ENCODE data around the gene THTPA.

The THTPA gene

GRCh38 chr14:23600806-23601205 is 44.7 kb downstream of the THTPA start:
- no peak overlapping the region for H3K4me3 ChIP-seq (ENCODE audit: low read depth, low read length)
- H3K9ac ChIP-seq: no peak overlapping the region
- TF ChIP-seq CTCF (IDR thresholded peaks at IDR 0.05): no peak
- H3K4me1 ChIP-seq: no peaks in the 10 kb centered on the region
- no peaks in the 10 kb centered on the region for H3K79me2 ChIP-seq
- no peaks in the 10 kb centered on the region for H3K36me3 ChIP-seq (ENCODE audit: control insufficient read depth, insufficient read depth, low read length)
- no peak overlapping the region for H3K4me2 ChIP-seq (ENCODE audit: low read length)
- no peak overlapping the region for H2AFZ ChIP-seq
- no peaks in the 10 kb centered on the region for H3K9me3 ChIP-seq (ENCODE audit: control insufficient read depth, low read length)
- H3K27me3 ChIP-seq (ENCODE audit: control insufficient read depth, insufficient read depth, low read length): no peaks in the 10 kb centered on the region
- no peak overlapping the region for H3K27ac ChIP-seq

GRCh38 chr14:23601424-23601823 is 45.4 kb downstream of the THTPA start:
- no peak overlapping the region for H3K27ac ChIP-seq
- no peak for TF ChIP-seq CTCF (IDR thresholded peaks at IDR 0.05)

DNA sequence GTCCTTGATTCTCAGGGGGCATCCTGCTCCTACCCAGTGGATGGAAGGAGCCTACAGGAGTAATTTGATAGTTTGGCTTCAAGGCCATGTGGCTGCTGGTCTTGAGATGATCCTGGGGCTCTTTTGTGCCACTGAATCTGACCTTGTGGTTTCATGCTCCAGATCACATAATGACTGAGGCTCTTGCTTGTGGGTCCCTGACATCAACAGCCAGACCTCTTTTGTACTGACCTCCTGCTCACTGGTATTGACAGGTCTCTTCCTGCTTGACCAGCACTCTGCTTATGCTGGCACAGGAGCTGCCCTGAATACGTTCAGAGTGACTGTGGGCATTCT is 45.7 kb downstream of the THTPA start:
- no peak overlapping the region for H2AFZ ChIP-seq
- H3K4me2 ChIP-seq (ENCODE audit: low read length): no peak overlapping the region
- no peaks in the 10 kb centered on the region for H3K27me3 ChIP-seq (ENCODE audit: control insufficient read depth, insufficient read depth, low read length)
- no peaks in the 10 kb centered on the region for H3K4me1 ChIP-seq
- TF ChIP-seq CTCF (IDR thresholded peaks at IDR 0.05): no peak
- no peaks in the 10 kb centered on the region for H3K36me3 ChIP-seq (ENCODE audit: control insufficient read depth, insufficient read depth, low read length)
- no peaks in the 10 kb centered on the region for H3K79me2 ChIP-seq
- no peaks in the 10 kb centered on the region for H3K9me3 ChIP-seq (ENCODE audit: control insufficient read depth, low read length)
- no peak overlapping the region for H3K9ac ChIP-seq
- no peak overlapping the region for H3K4me3 ChIP-seq (ENCODE audit: low read depth, low read length)
- no peak overlapping the region for H3K27ac ChIP-seq

More at GRCh38 chr14:23601424-23601823, 45.4 kb downstream of the THTPA start:
- H3K79me2 ChIP-seq: no peaks in the 10 kb centered on the region
- no peaks in the 10 kb centered on the region for H3K36me3 ChIP-seq (ENCODE audit: control insufficient read depth, insufficient read depth, low read length)
- no peaks in the 10 kb centered on the region for H3K27me3 ChIP-seq (ENCODE audit: control insufficient read depth, insufficient read depth, low read length)
- H3K9ac ChIP-seq: no peak overlapping the region
- no peak overlapping the region for H2AFZ ChIP-seq
- H3K4me3 ChIP-seq (ENCODE audit: low read depth, low read length): no peak overlapping the region
- H3K4me1 ChIP-seq: no peaks in the 10 kb centered on the region
- H3K9me3 ChIP-seq (ENCODE audit: control insufficient read depth, low read length): no peaks in the 10 kb centered on the region
- H3K4me2 ChIP-seq (ENCODE audit: low read length): no peak overlapping the region

DNA sequence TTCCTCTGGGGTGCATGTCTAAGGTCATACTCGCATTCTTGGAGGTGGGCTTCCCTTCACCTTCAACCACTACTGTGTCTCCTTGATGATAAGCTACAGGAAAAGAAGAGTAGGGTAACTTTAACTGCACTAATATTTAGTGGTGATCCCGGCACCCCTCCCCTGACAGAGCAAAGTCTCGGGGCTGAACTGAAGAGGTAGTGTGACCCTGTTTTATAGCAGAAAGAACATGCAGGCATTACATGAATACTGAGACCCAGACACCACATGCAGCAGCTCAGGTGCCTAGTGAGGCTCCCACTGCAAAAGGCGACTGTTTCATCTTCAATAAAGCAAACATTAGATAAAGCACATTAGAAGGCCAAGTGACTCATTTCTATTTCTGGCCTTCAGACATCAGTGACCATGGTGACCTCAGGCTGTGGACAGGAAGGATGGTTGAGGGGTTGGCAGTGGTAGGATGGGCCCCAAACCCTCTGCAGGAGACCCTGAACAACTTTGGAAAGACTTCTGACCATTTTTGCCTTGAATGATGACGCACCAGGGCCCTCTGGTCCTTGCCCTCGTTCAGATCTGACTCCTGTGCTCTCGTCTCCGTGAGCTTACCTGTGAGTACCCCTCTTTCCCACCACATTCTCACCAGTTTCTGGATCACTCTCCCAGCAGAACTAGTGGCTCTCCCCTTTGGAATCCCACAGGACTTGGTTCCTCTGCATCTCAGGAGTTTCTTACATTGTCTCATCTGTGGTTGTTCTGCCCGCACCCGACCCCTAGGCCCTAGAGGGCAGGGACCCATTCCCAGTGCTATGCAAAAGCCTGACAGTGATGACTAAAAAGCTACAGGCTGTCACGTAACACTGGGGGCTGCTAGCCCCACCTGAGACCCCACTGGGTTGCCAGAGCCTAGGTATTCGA is 46.4 kb downstream of the THTPA start:
- H3K36me3 ChIP-seq (ENCODE audit: control insufficient read depth, insufficient read depth, low read length): no peaks in the 10 kb centered on the region
- H3K9me3 ChIP-seq (ENCODE audit: control insufficient read depth, low read length): no peaks in the 10 kb centered on the region
- no peak overlapping the region for H3K4me2 ChIP-seq (ENCODE audit: low read length)
- H3K4me1 ChIP-seq: no peaks in the 10 kb centered on the region
- H2AFZ ChIP-seq: no peak overlapping the region
- H3K79me2 ChIP-seq: no peaks in the 10 kb centered on the region
- H3K9ac ChIP-seq: no peak overlapping the region
- H3K27me3 ChIP-seq (ENCODE audit: control insufficient read depth, insufficient read depth, low read length): no peaks in the 10 kb centered on the region
- H3K27ac ChIP-seq: no peak overlapping the region
- no peak overlapping the region for H3K4me3 ChIP-seq (ENCODE audit: low read depth, low read length)
- no peak for TF ChIP-seq CTCF (IDR thresholded peaks at IDR 0.05)

GRCh38 chr14:23603103-23603502 is 47.0 kb downstream of the THTPA start:
- H3K36me3 ChIP-seq (ENCODE audit: control insufficient read depth, insufficient read depth, low read length): no peaks in the 10 kb centered on the region
- H3K9me3 ChIP-seq (ENCODE audit: control insufficient read depth, low read length): no peaks in the 10 kb centered on the region
- H3K4me1 ChIP-seq: no peaks in the 10 kb centered on the region
- no peak for TF ChIP-seq CTCF (IDR thresholded peaks at IDR 0.05)
- no peak overlapping the region for H3K9ac ChIP-seq
- H3K27me3 ChIP-seq (ENCODE audit: control insufficient read depth, insufficient read depth, low read length): no peaks in the 10 kb centered on the region
- H2AFZ ChIP-seq: no peak overlapping the region
- no peak overlapping the region for H3K4me3 ChIP-seq (ENCODE audit: low read depth, low read length)
- no peaks in the 10 kb centered on the region for H3K79me2 ChIP-seq
- H3K27ac ChIP-seq: no peak overlapping the region
- H3K4me2 ChIP-seq (ENCODE audit: low read length): no peak overlapping the region
